Stimulated activated CD4-positive, alpha-beta T cell treated with anti-CD3 and anti-CD28 coated beads, Interleukin-1b, Interleukin-23, amount 100 ng/mL, for 4 hours (primary cell): Measurements from ENCODE around the gene TPSAB1.

ENCODE experiments used
- DNase-seq, 2 donors: peaks; one replicate each; pipeline ENCODE4 v3.0.0-alpha.2; 2020; ENCODE audit warnings: low read depth in 2 of 2

The TPSAB1 gene

DNA sequence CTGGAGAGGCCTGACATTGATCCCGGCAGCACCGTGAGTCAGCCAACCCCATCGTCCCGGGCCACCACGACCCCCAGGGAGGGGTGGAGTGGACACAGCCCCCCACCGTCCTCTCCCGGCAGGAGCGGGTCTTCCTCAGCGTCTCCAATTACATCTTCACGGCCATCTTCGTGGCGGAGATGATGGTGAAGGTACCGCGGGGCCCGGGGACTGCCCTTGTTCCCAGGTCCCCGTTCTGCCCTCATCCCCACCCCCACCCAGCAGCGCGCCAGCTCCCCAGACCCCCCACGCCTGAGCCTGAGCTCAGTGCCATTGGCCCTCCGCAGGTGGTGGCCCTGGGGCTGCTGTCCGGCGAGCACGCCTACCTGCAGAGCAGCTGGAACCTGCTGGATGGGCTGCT is 30.0 kb upstream of the TPSAB1 start:
- no peak for DNase-seq

DNA sequence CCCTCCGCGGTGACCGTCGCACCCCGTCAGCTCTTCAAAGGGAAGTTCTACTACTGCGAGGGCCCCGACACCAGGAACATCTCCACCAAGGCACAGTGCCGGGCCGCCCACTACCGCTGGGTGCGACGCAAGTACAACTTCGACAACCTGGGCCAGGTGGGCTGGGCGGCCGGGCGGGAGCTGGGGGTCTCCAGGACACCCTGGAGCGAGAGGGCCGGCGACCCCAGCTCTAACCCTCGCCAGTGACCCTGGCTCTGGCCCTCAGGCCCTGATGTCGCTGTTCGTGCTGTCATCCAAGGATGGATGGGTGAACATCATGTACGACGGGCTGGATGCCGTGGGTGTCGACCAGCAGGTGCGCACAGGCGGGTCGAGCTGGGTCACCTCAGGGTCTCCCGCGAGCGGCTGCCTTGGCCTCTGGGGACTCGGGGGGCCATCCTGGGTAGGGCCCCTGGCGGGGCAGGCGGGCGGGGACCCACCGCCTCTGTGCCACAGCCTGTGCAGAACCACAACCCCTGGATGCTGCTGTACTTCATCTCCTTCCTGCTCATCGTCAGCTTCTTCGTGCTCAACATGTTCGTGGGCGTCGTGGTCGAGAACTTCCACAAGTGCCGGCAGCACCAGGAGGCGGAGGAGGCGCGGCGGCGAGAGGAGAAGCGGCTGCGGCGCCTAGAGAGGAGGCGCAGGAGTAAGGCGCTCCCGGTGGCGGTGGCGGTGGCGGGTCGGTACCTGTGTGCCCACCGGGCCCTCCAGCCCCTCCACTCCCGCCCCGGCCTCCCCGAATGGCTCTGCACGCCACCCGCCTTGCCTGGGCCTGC is 28.8 kb upstream of the TPSAB1 start:
- DNase-seq: no peak

DNA sequence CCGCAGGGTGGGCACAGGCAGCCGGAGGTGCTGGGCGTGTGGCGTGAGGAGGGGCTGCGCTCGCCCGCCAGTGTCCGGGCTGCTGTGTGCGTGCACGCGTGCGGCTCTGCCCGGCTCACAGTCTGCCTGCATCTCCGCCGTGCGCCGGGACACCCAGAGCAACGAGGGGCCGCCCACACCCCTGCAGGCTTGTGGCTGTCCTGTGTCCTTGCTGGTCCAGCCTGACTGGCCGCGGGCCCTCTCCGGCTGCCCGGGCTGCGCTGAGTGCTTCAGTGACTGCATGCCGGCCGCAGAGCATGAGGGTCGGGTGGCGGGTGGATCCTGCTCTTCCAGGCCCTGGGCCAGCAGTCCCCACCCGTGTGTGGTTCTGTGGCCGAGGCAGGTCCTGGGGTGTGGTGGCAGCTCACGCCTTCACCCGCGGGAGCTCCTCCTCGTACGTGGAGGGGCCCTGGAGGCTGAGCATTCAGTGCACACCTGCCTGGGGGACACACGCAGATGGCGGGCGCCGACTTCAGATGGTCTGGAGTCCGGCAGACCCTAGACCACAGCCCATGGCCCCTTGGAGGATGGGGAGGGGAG is 27.8 kb upstream of the TPSAB1 start:
- no peak for DNase-seq

DNA sequence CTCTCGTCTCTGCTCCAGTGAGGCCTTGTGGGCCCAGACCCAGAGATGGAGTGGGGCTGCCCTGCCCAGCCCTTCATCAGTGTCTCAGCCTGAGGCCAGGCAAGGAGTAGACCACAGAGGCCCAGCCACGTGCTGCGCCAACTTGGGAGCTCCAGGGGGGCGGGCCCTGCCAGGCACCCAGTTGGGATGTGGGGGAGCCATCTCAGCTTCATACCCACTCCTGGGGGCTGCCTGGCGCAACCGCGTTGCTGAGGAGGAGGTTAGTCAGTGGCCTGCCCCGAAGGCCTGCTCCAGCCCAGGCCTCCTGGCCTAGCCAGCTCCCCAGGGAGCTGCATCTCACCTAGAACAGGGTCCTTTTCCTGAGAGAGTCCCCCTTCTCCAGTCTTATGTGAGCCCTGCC is 27.3 kb upstream of the TPSAB1 start:
- no peak for DNase-seq

DNA sequence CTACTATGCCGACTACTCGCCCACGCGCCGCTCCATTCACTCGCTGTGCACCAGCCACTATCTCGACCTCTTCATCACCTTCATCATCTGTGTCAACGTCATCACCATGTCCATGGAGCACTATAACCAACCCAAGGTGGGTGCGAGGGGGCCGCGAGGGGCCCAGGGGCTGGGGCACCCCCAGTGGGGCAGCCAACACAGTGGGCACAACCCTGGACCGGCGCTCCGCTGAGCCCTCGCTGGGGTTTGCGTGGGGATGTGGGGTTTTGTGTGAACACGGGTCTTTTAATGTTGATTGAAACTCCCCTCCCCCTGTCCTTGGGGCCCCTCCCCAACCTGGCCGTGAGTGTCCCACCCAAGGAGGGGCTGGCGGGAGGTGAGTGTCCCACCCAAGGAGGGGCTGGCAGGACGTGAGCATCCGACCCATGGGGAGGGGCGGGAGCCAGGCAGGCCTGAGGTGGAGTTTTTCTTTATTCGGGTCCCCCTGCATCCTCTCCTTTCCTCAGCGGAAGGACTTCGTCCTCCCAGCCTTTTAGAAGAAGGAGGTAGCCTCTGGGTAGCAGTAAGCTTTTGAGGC is 26.6 kb upstream of the TPSAB1 start:
- no peak for DNase-seq

DNA sequence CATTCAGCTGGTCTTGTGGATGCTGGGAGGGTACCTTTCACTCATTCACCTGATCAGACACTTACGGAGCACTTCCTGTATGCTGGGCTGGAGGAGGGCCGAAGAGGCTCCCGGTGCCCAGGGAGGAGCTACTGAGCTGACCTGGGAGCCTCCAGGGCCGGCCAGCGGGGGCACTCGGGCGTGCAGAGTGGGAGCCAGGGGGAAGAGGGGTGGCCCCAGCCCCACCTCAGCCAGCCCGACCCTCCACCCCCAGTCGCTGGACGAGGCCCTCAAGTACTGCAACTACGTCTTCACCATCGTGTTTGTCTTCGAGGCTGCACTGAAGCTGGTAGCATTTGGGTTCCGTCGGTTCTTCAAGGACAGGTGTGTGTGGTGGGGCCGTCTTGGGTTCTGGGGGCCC is 25.8 kb upstream of the TPSAB1 start:
- DNase-seq: no peak

DNA sequence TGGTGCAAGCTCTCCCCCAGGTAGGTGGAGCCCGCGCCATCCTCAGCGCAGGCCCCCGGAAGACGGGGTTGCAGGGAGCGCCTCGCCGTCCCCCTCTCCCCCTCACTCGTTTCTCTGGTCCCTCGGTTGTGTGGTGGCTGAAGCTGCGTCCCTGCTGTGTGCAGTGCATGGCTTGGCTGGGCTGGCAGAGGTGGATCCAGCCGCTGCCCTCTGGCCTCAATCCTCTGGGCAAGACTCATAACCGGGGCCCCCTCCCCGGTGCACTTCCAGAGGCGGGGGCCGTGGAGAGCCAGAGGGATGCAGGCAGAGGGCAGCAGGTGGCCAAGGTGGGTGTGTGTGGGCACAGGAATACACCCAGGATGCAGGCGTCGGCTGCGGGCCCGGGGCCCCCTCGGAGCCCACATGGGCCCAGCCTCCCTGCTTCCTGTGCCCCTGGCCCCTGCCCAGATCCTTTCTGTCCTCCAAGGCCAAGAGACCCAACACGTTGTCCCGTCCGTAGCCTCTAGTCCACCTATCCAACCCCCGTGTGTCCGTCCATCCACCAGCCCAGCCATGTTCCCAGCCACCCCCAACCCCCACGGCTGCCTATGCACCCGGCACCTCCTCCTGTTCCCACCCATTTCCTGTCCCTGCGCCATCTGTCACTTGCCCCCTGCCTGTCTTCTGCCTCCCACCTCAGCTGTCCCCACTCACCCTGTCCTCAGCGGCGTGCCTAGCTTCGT is 24.8 kb upstream of the TPSAB1 start:
- DNase-seq: no peak

DNA sequence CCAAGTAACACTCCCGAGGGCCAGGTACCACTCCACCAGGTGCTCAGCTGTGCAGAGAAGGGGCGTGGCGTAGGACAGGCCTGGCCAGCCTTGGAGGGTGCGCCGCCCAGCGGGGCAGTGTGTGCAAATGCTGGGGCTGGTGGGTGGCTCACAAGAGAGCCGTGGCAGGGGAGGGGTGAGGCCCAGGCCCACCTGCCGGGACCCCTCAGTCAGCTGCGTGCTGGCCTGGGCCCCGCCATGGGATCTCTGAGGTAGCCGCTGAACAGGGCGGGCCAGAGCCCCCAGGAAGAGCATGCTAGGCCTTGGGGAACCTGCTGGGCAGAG is 24.2 kb upstream of the TPSAB1 start:
- DNase-seq: no peak

DNA sequence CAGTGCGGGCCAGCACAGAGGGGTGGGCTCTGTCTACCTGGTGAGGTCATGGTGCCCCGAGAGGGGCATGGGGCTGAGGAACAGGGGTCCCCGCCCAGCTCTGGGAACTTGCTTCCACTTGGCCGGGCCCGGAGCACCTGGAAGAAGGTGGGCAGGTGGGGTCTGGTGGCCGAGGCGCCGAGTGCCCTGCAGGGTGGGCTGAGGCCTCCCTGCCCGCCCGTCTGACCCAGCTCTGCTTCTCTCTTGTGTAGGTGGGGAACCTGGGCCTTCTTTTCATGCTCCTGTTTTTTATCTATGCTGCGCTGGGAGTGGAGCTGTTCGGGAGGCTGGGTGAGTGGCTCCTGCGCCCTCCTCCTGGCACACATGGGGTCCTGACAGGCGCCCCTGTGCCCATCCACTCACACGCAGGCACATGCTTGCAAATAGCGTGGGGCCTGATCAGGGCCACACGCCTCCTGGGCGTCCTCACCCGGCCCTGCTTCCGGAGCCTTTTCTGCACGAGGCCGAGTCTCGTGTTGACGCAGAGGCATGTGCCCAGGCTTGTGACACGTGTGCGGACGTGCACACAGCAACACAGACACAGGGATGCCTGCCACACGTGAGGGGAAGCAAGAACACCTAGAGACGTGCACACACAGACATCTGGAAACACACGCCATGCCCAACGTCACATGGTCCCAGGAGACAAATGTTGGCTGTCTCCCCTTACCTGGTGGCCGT is 23.7 kb upstream of the TPSAB1 start:
- no peak for DNase-seq

DNA sequence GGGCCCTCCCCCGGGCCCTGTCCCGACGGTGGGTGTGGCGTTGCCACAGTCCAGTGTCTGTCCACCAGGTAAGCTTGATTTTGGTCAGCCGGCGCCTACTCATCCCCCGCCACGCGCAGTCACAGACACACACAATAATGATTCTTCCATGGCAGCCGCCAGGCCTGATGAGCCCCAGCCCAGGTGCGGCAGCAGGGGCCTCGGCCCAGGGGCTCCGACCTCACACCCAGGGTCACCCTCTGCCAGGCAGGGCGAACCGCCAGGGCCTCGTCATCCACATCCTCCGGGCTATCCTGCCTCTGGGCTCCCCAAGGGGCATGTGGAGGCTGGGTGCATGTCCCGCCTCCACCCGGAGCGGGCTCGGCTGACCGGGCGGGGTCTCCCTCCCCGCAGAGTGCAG is 23.0 kb upstream of the TPSAB1 start:
- no peak for DNase-seq

DNA sequence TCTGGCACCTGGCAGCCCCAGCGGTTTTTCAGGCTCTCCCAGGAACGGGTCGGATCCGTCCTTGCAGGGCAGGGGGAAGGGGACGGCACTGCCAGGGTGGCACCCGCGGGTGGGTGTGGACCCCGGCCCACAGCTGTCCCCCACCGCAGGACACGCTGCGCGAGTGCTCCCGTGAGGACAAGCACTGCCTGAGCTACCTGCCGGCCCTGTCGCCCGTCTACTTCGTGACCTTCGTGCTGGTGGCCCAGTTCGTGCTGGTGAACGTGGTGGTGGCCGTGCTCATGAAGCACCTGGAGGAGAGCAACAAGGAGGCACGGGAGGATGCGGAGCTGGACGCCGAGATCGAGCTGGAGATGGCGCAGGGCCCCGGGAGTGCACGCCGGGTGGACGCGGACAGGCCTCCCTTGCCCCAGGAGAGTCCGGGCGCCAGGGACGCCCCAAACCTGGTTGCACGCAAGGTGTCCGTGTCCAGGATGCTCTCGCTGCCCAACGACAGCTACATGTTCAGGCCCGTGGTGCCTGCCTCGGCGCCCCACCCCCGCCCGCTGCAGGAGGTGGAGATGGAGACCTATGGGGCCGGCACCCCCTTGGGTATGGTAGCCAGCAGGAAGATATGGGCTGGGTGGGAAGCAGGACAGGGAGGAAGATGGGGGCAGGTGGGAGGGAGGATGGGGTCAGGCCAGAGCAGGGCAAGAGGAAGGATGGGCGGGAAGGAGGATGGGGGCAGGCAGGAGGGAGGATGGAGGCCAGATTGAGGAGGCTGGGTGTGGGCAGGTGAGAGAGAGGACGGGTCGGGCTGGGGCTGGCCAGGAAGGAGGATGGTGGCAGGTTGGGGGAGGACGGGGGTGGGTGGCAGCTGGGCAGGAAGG is 22.2 kb upstream of the TPSAB1 start:
- no peak for DNase-seq

DNA sequence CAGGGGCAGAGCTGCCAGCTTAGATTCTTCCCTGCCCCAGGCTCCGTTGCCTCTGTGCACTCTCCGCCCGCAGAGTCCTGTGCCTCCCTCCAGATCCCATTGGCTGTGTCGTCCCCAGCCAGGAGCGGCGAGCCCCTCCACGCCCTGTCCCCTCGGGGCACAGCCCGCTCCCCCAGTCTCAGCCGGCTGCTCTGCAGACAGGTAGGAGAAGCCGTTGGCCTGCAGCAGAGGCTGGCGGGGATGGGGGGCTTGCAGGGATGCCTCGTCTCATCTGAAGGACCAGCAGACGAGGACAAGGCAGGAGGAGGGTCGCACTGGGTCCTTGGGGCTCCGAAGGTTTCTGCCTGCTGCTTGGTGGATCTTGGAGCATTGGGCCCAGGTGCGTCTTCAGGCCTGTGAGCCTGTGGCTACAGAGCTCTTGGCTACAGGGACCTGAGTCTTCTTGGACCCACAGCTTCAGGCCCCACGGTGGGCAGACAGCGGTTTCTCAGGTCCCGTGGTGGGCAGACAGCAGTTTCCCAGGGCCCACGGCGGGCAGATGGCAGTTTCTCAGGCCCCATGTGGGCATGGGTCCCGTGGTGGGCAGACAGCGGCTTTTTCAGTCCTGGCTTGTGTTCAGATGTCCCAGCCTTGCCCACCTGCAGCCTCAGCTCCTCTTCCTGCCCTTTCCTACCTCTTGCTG is 21.4 kb upstream of the TPSAB1 start:
- no peak for DNase-seq

DNA sequence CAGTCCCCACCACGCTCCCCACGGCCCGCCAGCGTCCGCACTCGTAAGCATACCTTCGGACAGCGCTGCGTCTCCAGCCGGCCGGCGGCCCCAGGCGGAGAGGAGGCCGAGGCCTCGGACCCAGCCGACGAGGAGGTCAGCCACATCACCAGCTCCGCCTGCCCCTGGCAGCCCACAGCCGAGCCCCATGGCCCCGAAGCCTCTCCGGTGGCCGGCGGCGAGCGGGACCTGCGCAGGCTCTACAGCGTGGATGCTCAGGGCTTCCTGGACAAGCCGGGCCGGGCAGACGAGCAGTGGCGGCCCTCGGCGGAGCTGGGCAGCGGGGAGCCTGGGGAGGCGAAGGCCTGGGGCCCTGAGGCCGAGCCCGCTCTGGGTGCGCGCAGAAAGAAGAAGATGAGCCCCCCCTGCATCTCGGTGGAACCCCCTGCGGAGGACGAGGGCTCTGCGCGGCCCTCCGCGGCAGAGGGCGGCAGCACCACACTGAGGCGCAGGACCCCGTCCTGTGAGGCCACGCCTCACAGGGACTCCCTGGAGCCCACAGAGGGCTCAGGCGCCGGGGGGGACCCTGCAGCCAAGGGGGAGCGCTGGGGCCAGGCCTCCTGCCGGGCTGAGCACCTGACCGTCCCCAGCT is 20.3 kb upstream of the TPSAB1 start:
- no peak for DNase-seq

DNA sequence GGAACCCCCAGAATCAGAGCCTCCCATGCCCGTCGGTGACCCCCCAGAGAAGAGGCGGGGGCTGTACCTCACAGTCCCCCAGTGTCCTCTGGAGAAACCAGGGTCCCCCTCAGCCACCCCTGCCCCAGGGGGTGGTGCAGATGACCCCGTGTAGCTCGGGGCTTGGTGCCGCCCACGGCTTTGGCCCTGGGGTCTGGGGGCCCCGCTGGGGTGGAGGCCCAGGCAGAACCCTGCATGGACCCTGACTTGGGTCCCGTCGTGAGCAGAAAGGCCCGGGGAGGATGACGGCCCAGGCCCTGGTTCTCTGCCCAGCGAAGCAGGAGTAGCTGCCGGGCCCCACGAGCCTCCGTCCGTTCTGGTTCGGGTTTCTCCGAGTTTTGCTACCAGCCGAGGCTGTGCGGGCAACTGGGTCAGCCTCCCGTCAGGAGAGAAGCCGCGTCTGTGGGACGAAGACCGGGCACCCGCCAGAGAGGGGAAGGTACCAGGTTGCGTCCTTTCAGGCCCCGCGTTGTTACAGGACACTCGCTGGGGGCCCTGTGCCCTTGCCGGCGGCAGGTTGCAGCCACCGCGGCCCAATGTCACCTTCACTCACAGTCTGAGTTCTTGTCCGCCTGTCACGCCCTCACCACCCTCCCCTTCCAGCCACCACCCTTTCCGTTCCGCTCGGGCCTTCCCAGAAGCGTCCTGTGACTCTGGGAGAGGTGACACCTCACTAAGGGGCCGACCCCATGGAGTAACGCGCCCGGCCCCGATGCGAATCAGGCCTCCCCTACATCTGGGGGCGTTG is 19.5 kb upstream of the TPSAB1 start:
- DNase-seq: no peak

DNA sequence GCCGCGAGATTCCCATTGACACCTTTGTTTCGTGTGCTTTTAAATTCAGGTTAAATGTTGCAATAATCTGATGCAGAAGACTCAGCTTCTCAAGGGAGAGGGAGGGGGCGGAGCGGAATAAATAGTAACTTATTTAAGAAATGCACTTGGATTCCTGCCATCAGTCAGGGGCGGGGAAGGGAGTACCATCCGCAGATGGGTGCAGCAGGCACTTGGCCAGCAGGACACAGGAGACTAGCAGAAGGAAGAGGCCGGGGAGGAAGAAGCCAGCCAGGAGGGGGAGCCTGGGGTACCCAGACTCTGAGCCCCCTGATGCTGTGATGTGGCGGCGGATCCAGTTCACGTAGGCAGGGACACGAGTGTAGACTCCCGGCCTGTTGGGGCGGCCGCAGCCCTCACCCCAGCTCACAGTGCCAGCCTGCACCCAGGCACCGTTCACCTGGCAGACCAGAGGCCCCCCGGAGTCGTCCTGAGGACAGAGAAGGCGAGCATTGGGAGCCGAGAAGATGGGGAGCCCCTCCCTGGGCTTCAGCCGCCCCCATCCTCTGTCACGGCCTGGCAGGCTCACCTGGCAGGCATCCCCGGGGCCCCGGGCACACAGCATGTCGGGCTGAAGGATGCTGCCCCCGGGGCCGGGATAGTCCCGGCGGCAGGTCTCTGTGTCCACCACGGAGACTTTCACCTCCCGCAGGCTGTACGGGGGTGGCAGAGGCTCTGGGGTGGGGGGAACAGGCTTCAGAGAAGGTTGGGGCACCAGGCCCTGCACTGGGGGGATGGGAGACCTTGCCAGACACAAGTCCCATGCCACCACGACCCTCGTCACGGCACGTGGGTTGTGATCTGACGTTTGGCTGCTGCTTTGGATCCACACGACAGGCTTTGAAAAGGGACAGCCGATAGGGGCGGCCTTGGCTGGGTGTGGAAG is 18.6 kb upstream of the TPSAB1 start:
- no peak for DNase-seq

DNA sequence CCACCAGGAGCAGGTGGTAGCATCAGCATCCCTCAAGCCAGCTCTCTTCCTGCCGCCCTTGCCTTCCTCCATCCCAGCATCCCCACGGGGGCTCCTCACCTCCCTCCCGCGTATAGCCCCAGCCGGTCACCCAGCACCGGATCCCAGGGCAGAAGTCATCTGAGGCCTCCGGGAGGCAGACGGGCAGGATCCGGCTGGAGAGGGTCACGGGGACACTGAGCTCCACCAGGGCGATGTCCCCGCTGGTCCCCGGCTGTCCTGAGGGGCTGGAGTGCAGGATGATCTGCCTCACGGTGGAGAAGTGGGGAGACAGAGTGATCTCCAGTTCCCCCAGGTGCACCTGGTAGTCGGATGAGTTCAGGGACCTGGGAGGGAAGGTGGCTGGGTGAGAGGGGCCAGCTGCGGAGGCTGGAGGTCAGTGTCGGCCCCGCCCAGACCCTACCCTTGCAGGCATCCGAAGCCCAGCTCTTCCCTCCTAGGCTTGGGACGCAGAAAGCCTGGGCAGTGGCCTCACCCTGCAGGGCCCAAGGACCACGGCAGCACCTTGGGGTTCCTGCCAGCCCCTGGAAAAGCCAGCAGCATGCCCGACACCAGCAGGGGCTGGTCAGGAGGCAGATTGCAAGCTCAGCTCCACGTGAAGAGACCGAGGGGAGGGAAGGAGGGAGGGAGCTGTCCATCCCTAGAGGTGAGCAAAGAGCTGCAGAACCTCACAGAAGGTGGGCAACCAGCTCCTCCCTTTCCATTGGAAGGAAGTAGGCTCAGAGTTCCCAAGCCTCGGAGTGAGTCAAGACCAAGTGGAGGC is 17.8 kb upstream of the TPSAB1 start:
- DNase-seq: no peak
